ENCODE measurements around the gene MAP6.

DNA sequence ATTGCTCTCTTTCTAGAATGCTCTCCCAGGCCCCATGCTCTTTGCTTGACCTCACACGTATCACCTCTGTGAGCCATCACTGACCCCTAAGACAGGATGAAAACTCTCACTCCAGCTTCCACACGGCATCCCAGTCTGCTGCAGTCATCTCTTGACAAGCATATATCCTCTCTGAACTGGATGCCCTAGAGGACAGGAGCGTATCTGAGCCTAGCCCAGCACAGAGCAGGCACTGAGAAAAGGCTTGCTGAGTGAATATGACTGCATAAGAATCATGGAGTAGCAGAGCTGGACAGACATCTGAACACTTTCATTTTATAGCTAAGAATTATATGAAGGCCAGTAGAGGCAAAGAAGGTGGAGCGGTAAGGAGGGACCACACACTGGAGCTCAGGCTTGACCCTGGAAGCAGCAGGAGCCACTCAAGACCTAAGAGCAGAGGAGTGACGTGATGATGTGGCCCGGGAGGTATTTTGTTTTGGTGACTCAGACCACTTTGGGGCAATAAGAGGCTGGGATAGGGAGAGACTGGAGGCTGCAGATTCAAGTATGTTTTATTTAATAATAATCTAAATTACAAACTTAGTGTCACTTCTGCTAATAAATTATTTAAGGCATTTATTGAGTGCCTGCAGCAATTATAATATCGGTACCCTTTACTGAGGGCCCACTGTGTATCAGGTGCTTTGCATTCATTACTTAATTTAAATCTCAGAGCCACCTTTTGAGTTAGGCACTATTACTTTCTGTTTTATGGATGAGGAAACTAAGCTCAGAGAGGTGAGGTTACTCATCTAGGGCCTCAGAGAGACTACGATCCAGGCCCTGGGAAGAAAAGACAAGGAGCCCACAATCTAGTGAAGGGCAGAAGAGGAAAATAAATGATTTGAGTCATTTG is 42.6 kb downstream of the MAP6 start:
- TF ChIP-seq EZH2 (IDR thresholded peaks at IDR 0.05; ENCODE audit: low read length) = no peak
- TF ChIP-seq CTCF (optimal IDR thresholded peaks at IDR 0.05 in 1 of 3, IDR thresholded peaks at IDR 0.05 in 1 of 3, conservative IDR thresholded peaks at IDR 0.05 in 1 of 3; ENCODE audit: extremely low read depth in 1 of 3, insufficient read depth in 2 of 3, low read length in 3 of 3) = no peak

Data from keratinocyte (primary cell).